Gastrocnemius medialis (tissue), 4 donors: ENCODE data around the gene TRDN. TPM values are rescaled to one million over a fixed set of nuclear protein-coding genes. Genes with fewer than 3 reads are reported as not detected.

Source experiments
- ATAC-seq, 2 donors: fragments of 150-250 bp; one replicate each; pipeline ENCODE4 v1.9.1; 2016
- DNase-seq, 2 donors: peaks; one replicate each; pipeline ENCODE4 v3.0.0-alpha.2; 2019
- H3K27ac ChIP-seq, 4 donors: fragments of 200-600 bp; sonication (generic); 1 replicate in 1 of 4; 2 replicates in 3 of 4; pipeline ENCODE4 v1.5.1; 2016 to 2018; ENCODE audit warnings: mild to moderate bottlenecking in 2 of 4, moderate library complexity in 1 of 4
- H3K27me3 ChIP-seq, 3 donors: fragments of 200-600 bp; sonication (generic) in 2 of 3; 1 replicate in 1 of 3; 2 replicates in 2 of 3; pipeline versions ENCODE4 v1.5.1 to v1.6.0; 2016 to 2019; ENCODE audit warnings: mild to moderate bottlenecking in 1 of 3, moderate library complexity in 1 of 3
- H3K36me3 ChIP-seq, 2 donors: fragments of 200-600 bp; sonication (generic) in 1 of 2; one replicate each; pipeline ENCODE4 v1.5.1; 2017 to 2018
- H3K4me1 ChIP-seq, 2 donors: fragments of 200-600 bp; sonication (generic) in 1 of 2; one replicate each; pipeline ENCODE4 v1.5.1; 2016 to 2017; ENCODE audit warnings: mild to moderate bottlenecking in 2 of 2
- H3K4me3 ChIP-seq, 4 donors: fragments of 200-600 bp; sonication (generic) in 3 of 4; 1 replicate in 1 of 4; 2 replicates in 3 of 4; pipeline ENCODE4 v1.5.1; 2016 to 2019; ENCODE audit warnings: mild to moderate bottlenecking in 2 of 4
- H3K9me3 ChIP-seq, 3 donors: fragments of 200-600 bp; sonication (generic) in 2 of 3; 1 replicate in 1 of 3; 2 replicates in 2 of 3; pipeline ENCODE4 v1.5.1; 2016 to 2019
- CTCF ChIP-seq, 5 experiments: fragments of 450-650 bp in 3 of 5; fragments of 200-600 bp in 2 of 5; sonication (generic) in 2 of 5; IDR thresholded peaks in 4 of 5; conservative IDR thresholded peaks in 1 of 5; 1 replicate in 4 of 5; 2 replicates in 1 of 5; pipeline ENCODE4 v1.5.1; 2016 to 2019; ENCODE audit warnings: antibody characterized with exemption in 5 of 5, mild to moderate bottlenecking in 3 of 5, moderate library complexity in 3 of 5
- POLR2A ChIP-seq, 2 donors: fragments of 450-650 bp; IDR thresholded peaks; one replicate each; pipeline ENCODE4 v1.6.1; 2017; ENCODE audit warnings: antibody characterized with exemption in 2 of 2, mild to moderate bottlenecking in 2 of 2, moderate library complexity in 2 of 2
- in situ Hi-C, 4 donors: fragments of 200-750 bp; cut with MboI; loops; one replicate each; pipeline versions ENCODE4 v1.15.0 to v1.8.0; 2017; ENCODE audit warnings: low sequenced_read_pairs in 4 of 4
- intact Hi-C: fragments of 100-400 bp; cut with DNase I; formaldehyde crosslinking; loops from one replicate; pipeline ENCODE4 v1.15.1; 2023; ENCODE audit warnings: low total_unique reads
- total RNA-seq, 4 donors: library from RNA; depleted of rRNA; stranded (reverse); fragments of >200 nt; gene quantifications; one replicate each; pipeline versions ENCODE4 v1.1.0 to v1.2.3, GENCODE V29; 2016

The TRDN gene
- total RNA-seq, 4 donors from 2014 or later: 190 to 628 (median 296) TPM

DNA sequence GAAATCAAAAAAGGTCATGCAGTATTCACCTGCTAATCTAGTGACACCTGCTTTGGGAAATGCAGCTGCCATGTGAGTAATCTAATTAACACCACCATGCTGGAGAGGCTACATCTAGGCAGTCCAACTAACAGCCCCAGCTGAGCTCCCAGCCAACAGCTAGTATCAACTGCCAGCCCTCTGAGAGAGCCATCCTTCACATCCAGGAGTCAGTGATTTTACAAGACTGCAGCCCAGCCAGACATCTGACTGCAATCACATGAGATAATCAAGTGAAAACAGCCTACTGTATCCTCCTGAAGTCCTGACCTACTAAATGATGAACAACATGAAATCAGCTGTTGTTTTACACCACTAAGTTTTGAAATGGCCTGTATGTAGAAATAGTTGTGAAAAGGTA lies 298.4 kb downstream of the TRDN start:
- in situ Hi-C loops (no loop called here), intact Hi-C loops (no loop called here)
- ATAC-seq (peak; percentile 93 to 95), DNase-seq (peak; percentile 62 to 66)
- peaks cover 25 to 27% of the 10 kb centered on the region in 2 donors for H3K4me1 ChIP-seq
- H3K27me3 ChIP-seq: no peaks in the 10 kb centered on the region
- TF ChIP-seq POLR2A (IDR thresholded peaks at IDR 0.05): no peak
- no peak for TF ChIP-seq CTCF (IDR thresholded peaks at IDR 0.05 in 4 of 5, conservative IDR thresholded peaks at IDR 0.05 in 1 of 5)
- H3K36me3 ChIP-seq: no peaks in the 10 kb centered on the region
- peak overlapping the region; percentile 60 to 80 (median 78) for H3K27ac ChIP-seq
- H3K9me3 ChIP-seq: no peaks in the 10 kb centered on the region
- H3K4me3 ChIP-seq: no peak overlapping the region

GRCh38 chr6:123333000-123333756 lies 303.6 kb downstream of the TRDN start:
- in situ Hi-C loops: no loop called here
- peak overlapping the region; percentile 9 to 53 (median 42) for H3K27ac ChIP-seq
- no peak for TF ChIP-seq POLR2A (IDR thresholded peaks at IDR 0.05)
- no peak for TF ChIP-seq CTCF (IDR thresholded peaks at IDR 0.05 in 4 of 5, conservative IDR thresholded peaks at IDR 0.05 in 1 of 5)

GRCh38 chr6:123332070-123332469 lies 304.7 kb downstream of the TRDN start:
- Histone ChIP-seq H3K27me3 (no peaks in the 10 kb centered on the region), H3K9me3 (no peaks in the 10 kb centered on the region), H3K4me1 (no peaks in the 10 kb centered on the region), H3K27ac (no peak overlapping the region), H3K4me3 (no peak overlapping the region), H3K36me3 (peaks cover 0 to 9% of the 10 kb centered on the region in 2 donors)
- ATAC-seq (no peak), DNase-seq (no peak)
- in situ Hi-C loops (no loop called here), intact Hi-C loops (no loop called here)
- TF ChIP-seq POLR2A (IDR thresholded peaks at IDR 0.05): no peak
- TF ChIP-seq CTCF (IDR thresholded peaks at IDR 0.05 in 4 of 5, conservative IDR thresholded peaks at IDR 0.05 in 1 of 5): no peak

More at GRCh38 chr6:123333000-123333756, 303.6 kb downstream of the TRDN start:
- peak in 1 of 2 donors; percentile 10 for ATAC-seq
- H3K4me1 ChIP-seq: peaks cover 0 to 2% of the 10 kb centered on the region in 2 donors
- H3K27me3 ChIP-seq: no peaks in the 10 kb centered on the region
- peaks cover 0 to 9% of the 10 kb centered on the region in 2 donors for H3K36me3 ChIP-seq
- no peak overlapping the region for H3K4me3 ChIP-seq
- no peaks in the 10 kb centered on the region for H3K9me3 ChIP-seq
- intact Hi-C loops: no loop called here
- no peak for DNase-seq

- Histone ChIP-seq H3K36me3 (peaks cover 0 to 9% of the 10 kb centered on the region in 2 donors), H3K4me3 (no peak overlapping the region), H3K27me3 (no peaks in the 10 kb centered on the region), H3K9me3 (no peaks in the 10 kb centered on the region), H3K27ac (no peak overlapping the region), H3K4me1 (no peaks in the 10 kb centered on the region)
- ATAC-seq: no peak
- intact Hi-C loops: no loop called here
- no peak for DNase-seq
- TF ChIP-seq CTCF (IDR thresholded peaks at IDR 0.05 in 4 of 5, conservative IDR thresholded peaks at IDR 0.05 in 1 of 5): peak in 1 of 5 experiments; percentile 14
- no peak for TF ChIP-seq POLR2A (IDR thresholded peaks at IDR 0.05)
- in situ Hi-C loops: no loop called here
Measured at GRCh38 chr6:123329337-123329736, 307.4 kb downstream of the TRDN start.
